ENCODE results near the gene FBN2.
"Not testable (repeated sequence)": the region's sequence is repeated elsewhere in the genome, so short reads cannot be mapped to it uniquely, and the experiment has no call there.

The FBN2 gene

GRCh38 chr5:128477944-128478343 is 60.1 kb downstream of the FBN2 start:
- DNase-seq, result no peak

GRCh38 chr5:128475693-128476092 is 62.4 kb downstream of the FBN2 start:
- no peak for DNase-seq

- no peak for DNase-seq
Measured at GRCh38 chr5:128472919-128473318, 65.1 kb downstream of the FBN2 start.

- DNase-seq, result no peak
Measured at GRCh38 chr5:128472036-128472435, 66.0 kb downstream of the FBN2 start.

- DNase-seq, result no peak
Measured at GRCh38 chr5:128470663-128471062, 67.4 kb downstream of the FBN2 start.

GRCh38 chr5:128469912-128470311 is 68.1 kb downstream of the FBN2 start:
- no peak for DNase-seq

GRCh38 chr5:128466980-128467379 is 71.1 kb downstream of the FBN2 start:
- DNase-seq, result no peak

- DNase-seq, result no peak
Measured at GRCh38 chr5:128466554-128466953, 71.5 kb downstream of the FBN2 start.

GRCh38 chr5:128464596-128464995 is 73.4 kb downstream of the FBN2 start:
- DNase-seq, result no peak

GRCh38 chr5:128462330-128462729 is 75.7 kb downstream of the FBN2 start:
- DNase-seq, result no peak

GRCh38 chr5:128457147-128457915 is 80.7 kb downstream of the FBN2 start:
- DNase-seq, result not testable (repeated sequence)

GRCh38 chr5:128455841-128456361 is 82.1 kb downstream of the FBN2 start:
- DNase-seq, result no peak

GRCh38 chr5:128453121-128453520 is 84.9 kb downstream of the FBN2 start:
- no peak for DNase-seq

- not testable (repeated sequence) for DNase-seq
Measured at GRCh38 chr5:128447224-128447623, 90.8 kb downstream of the FBN2 start.

- DNase-seq, result no peak
Measured at GRCh38 chr5:128441941-128442350, 96.1 kb downstream of the FBN2 start.

- DNase-seq, result no peak
Measured at GRCh38 chr5:128441165-128441564, 96.9 kb downstream of the FBN2 start.

GRCh38 chr5:128436749-128437188 is 101.3 kb downstream of the FBN2 start:
- no peak for DNase-seq

GRCh38 chr5:128435861-128436260 is 102.2 kb downstream of the FBN2 start:
- no peak for DNase-seq

- DNase-seq, result no peak
Measured at GRCh38 chr5:128434993-128435392, 103.1 kb downstream of the FBN2 start.

GRCh38 chr5:128432913-128433440 is 105.1 kb downstream of the FBN2 start:
- DNase-seq, result no peak

GRCh38 chr5:128427921-128428320 is 110.1 kb downstream of the FBN2 start:
- no peak for DNase-seq

GRCh38 chr5:128426090-128426534 is 111.9 kb downstream of the FBN2 start:
- DNase-seq, result no peak

- DNase-seq, result no peak
Measured at GRCh38 chr5:128424646-128425045, 113.4 kb downstream of the FBN2 start.

- DNase-seq, result no peak
Measured at GRCh38 chr5:128422612-128423011, 115.4 kb downstream of the FBN2 start.

All from NCI-H2227 treated with DMSO at 0.1 percent for 48 hours (cell line).